ENCODE data around the gene OR10C1. TPM values are rescaled to one million over a fixed set of nuclear protein-coding genes. Genes with fewer than 3 reads are reported as not detected.
"Not testable (repeated sequence)": the region's sequence is repeated elsewhere in the genome, so short reads cannot be mapped to it uniquely, and the experiment has no call there.

The OR10C1 gene
- total and polyA plus RNA-seq, 8 donors = not detected

- intact Hi-C loops (cut with DNase I) = no loop called here
- no peak for TF ChIP-seq CTCF (IDR thresholded peaks at IDR 0.05)
- Histone ChIP-seq H3K4me1 (no peaks in the 10 kb centered on the region), H3K27me3 (no peaks in the 10 kb centered on the region), H3K27ac (no peak overlapping the region), H3K36me3 (no peaks in the 10 kb centered on the region), H3K9me3 (peaks cover 0 to 2% of the 10 kb centered on the region in 2 donors), H3K4me3 (no peak overlapping the region)
- no peak for ATAC-seq
- DNase-seq = peak in 1 of 4 donors; percentile 10
Measured at GRCh38 chr6:29442719-29443118, 3.6 kb downstream of the OR10C1 start.

- H3K4me1 ChIP-seq; H3K4me3 ChIP-seq; ATAC-seq; H3K27me3 ChIP-seq; DNase-seq; H3K36me3 ChIP-seq; H3K27ac ChIP-seq; intact Hi-C loops (cut with DNase I); H3K9me3 ChIP-seq: not testable (repeated sequence)
Measured at GRCh38 chr6:29444031-29444430, 4.9 kb downstream of the OR10C1 start.

- ATAC-seq (no peak), DNase-seq (no peak)
- Histone ChIP-seq H3K27me3 (no peaks in the 10 kb centered on the region), H3K4me3 (no peak overlapping the region), H3K9me3 (peaks cover 0 to 2% of the 10 kb centered on the region in 2 donors), H3K36me3 (no peaks in the 10 kb centered on the region), H3K4me1 (no peaks in the 10 kb centered on the region), H3K27ac (no peak overlapping the region)
- no peak for TF ChIP-seq CTCF (IDR thresholded peaks at IDR 0.05)
- intact Hi-C loops (cut with DNase I) = no loop called here
Measured at GRCh38 chr6:29447670-29448069, 8.6 kb downstream of the OR10C1 start.

GRCh38 chr6:29451471-29452193 lies 12.5 kb downstream of the OR10C1 start:
- Histone ChIP-seq H3K4me3 (no peak overlapping the region), H3K4me1 (no peaks in the 10 kb centered on the region), H3K36me3 (no peaks in the 10 kb centered on the region), H3K27ac (no peak overlapping the region), H3K27me3 (no peaks in the 10 kb centered on the region), H3K9me3 (no peaks in the 10 kb centered on the region)
- intact Hi-C loops (cut with DNase I) = no loop called here
- DNase-seq (no peak), ATAC-seq (no peak)
- TF ChIP-seq CTCF (IDR thresholded peaks at IDR 0.05) = no peak

- H3K27ac ChIP-seq = no peak within 1 kb of the TSS
- intact Hi-C loops (cut with DNase I) = no loop called here
- DNase-seq (no peak), ATAC-seq (no peak)
- no peak within 1 kb of the TSS for H3K4me3 ChIP-seq
- TF ChIP-seq CTCF (IDR thresholded peaks at IDR 0.05) = no peak
- no peaks in the 10 kb centered on the region for H3K36me3 ChIP-seq
- H3K9me3 ChIP-seq = no peaks in the 10 kb centered on the region
- peaks cover 0 to 5% of the 10 kb centered on the region in 2 donors for H3K27me3 ChIP-seq
- H3K4me1 ChIP-seq = no peaks in the 10 kb centered on the region
Measured at GRCh38 chr6:29456971-29457370, 17.9 kb downstream of the OR10C1 start, which contains the start of the genes OR11A1 and OR2H1. TSS of gene OR11A1 (minus strand) at chr6:29457071. CDS start at chr6:29427641, 29,430 bp downstream. TSS of gene OR2H1 (plus strand) at chr6:29457155. CDS start at chr6:29461770, 4,615 bp downstream.
